NCI-H128 (cell line): ENCODE results near the gene LRRC73.

ENCODE experiments used
- DNase-seq: peaks from one replicate; lab custom pipeline; 2025; ENCODE audit not compliant: unreplicated experiment; lab: John Stamatoyannopoulos, UW

LRRC73 gene

GRCh38 chr6:43493833-43494232 lies 16.3 kb downstream of the LRRC73 start:
- no peak for DNase-seq

- no peak for DNase-seq
Measured at GRCh38 chr6:43493230-43493629, 16.9 kb downstream of the LRRC73 start.

GRCh38 chr6:43492673-43493072 lies 17.5 kb downstream of the LRRC73 start:
- DNase-seq: no peak

- DNase-seq: no peak
Measured at GRCh38 chr6:43491750-43492661, 18.1 kb downstream of the LRRC73 start.

- no peak for DNase-seq
Measured at GRCh38 chr6:43490523-43490939, 19.6 kb downstream of the LRRC73 start.

GRCh38 chr6:43489277-43490072 lies 20.7 kb downstream of the LRRC73 start:
- DNase-seq: no peak

GRCh38 chr6:43488667-43489276 lies 21.4 kb downstream of the LRRC73 start:
- DNase-seq: no peak

GRCh38 chr6:43481591-43482236 lies 28.4 kb downstream of the LRRC73 start:
- DNase-seq: no peak

GRCh38 chr6:43481075-43481474 lies 29.1 kb downstream of the LRRC73 start:
- no peak for DNase-seq

GRCh38 chr6:43478008-43478372 lies 32.2 kb downstream of the LRRC73 start:
- no peak for DNase-seq

- DNase-seq: peak; percentile 72
Measured at GRCh38 chr6:43477235-43478007, 32.7 kb downstream of the LRRC73 start, which contains the start of gene TJAP1. TSS of gene TJAP1 (plus strand) at chr6:43477570. CDS start at chr6:43499002, 21,432 bp downstream.

- DNase-seq: no peak
Measured at GRCh38 chr6:43476746-43477145, 33.4 kb downstream of the LRRC73 start.

GRCh38 chr6:43475516-43475915 lies 34.6 kb downstream of the LRRC73 start:
- DNase-seq: no peak

GRCh38 chr6:43472515-43472914 lies 37.6 kb downstream of the LRRC73 start:
- no peak for DNase-seq

- no peak for DNase-seq
Measured at GRCh38 chr6:43471399-43471798, 38.7 kb downstream of the LRRC73 start.

GRCh38 chr6:43469947-43470346 lies 40.2 kb downstream of the LRRC73 start:
- DNase-seq: no peak

GRCh38 chr6:43468748-43469681 lies 41.1 kb downstream of the LRRC73 start:
- DNase-seq: no peak

GRCh38 chr6:43468240-43468639 lies 41.9 kb downstream of the LRRC73 start:
- DNase-seq: no peak

- no peak for DNase-seq
Measured at GRCh38 chr6:43467752-43468151, 42.4 kb downstream of the LRRC73 start.
